Dendritic cell treated with granulocyte-macrophage colony-stimulating factor and Interleukin-4, amounts not matched to agents 40 ng/mL and 50 ng/mL, for 4 days (primary cell): ENCODE results near the gene CRYL1.

Experiments used
- H3K27ac Mint-ChIP-seq: one replicate; pipeline ENCODE4 v1.8.0; 2022; ENCODE audit warnings: mild to moderate bottlenecking, mixed read lengths
- H3K27me3 Mint-ChIP-seq: one replicate; pipeline ENCODE4 v1.8.0; 2022; ENCODE audit warnings: mild to moderate bottlenecking, mixed read lengths
- H3K36me3 Mint-ChIP-seq: one replicate; pipeline ENCODE4 v1.8.0; 2022; ENCODE audit warnings: low read depth, mixed read lengths
- H3K4me1 Mint-ChIP-seq: one replicate; pipeline ENCODE4 v1.8.0; 2022; ENCODE audit warnings: low read depth, mixed read lengths
- H3K4me3 Mint-ChIP-seq: one replicate; pipeline ENCODE4 v1.8.0; 2022; ENCODE audit warnings: mild to moderate bottlenecking, moderate library complexity, mixed read lengths
- H3K9me3 Mint-ChIP-seq: one replicate; pipeline ENCODE4 v1.8.0; 2022; ENCODE audit warnings: mixed read lengths
- intact Hi-C: fragments of 100-400 bp; cut with micrococcal nuclease; formaldehyde crosslinking; loops from one replicate; pipeline ENCODE4 v1.15.0; 2022

Gene CRYL1

GRCh38 chr13:20411638-20412342, 113.9 kb downstream of the CRYL1 start:
- peaks cover 11% of the 10 kb centered on the region for H3K9me3 Mint-ChIP-seq
- peak overlapping the region; percentile 55 for H3K27ac Mint-ChIP-seq
- peaks cover 18% of the 10 kb centered on the region for H3K36me3 Mint-ChIP-seq
- no peak overlapping the region for H3K4me3 Mint-ChIP-seq
- H3K27me3 Mint-ChIP-seq = peaks cover 11% of the 10 kb centered on the region
- intact Hi-C loops = no loop called here
- H3K4me1 Mint-ChIP-seq = peaks cover 14% of the 10 kb centered on the region

DNA sequence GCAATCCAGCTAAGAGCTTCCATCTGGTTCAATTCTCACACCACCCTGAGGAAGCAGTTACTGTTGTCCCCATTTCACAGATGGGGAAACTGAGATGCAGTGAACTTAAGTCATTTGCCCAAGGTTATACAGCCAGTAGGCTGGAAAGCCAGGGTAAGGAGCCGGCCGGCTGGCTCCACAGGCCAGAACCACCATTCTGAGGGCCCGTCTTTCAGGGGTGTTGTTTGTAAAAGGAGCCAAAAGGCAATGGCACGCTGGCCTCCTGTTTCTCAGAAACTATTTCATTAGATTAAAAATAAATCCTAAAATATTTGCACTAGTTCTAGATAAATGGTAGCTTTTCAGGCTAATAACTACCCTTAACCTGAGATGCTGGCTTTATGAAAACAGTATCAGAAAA, 114.9 kb downstream of the CRYL1 start:
- peaks cover 14% of the 10 kb centered on the region for H3K4me1 Mint-ChIP-seq
- peaks cover 4% of the 10 kb centered on the region for H3K9me3 Mint-ChIP-seq
- H3K27ac Mint-ChIP-seq = no peak overlapping the region
- peaks cover 18% of the 10 kb centered on the region for H3K36me3 Mint-ChIP-seq
- peaks cover 6% of the 10 kb centered on the region for H3K27me3 Mint-ChIP-seq
- H3K4me3 Mint-ChIP-seq = no peak overlapping the region
- intact Hi-C loops = no loop called here

GRCh38 chr13:20408181-20408580, 117.5 kb downstream of the CRYL1 start:
- H3K4me3 Mint-ChIP-seq = no peak overlapping the region
- intact Hi-C loops = no loop called here

GRCh38 chr13:20407759-20408158, 117.9 kb downstream of the CRYL1 start:
- peaks cover 44% of the 10 kb centered on the region for H3K36me3 Mint-ChIP-seq
- intact Hi-C loops = no loop called here
- no peak overlapping the region for H3K27ac Mint-ChIP-seq
- H3K4me3 Mint-ChIP-seq = no peak overlapping the region
- peaks cover 2% of the 10 kb centered on the region for H3K27me3 Mint-ChIP-seq
- H3K4me1 Mint-ChIP-seq = peaks cover 15% of the 10 kb centered on the region
- no peaks in the 10 kb centered on the region for H3K9me3 Mint-ChIP-seq

More at GRCh38 chr13:20408181-20408580, 117.5 kb downstream of the CRYL1 start:
- Mint-ChIP-seq H3K27me3 (peaks cover 1% of the 10 kb centered on the region), H3K36me3 (peaks cover 39% of the 10 kb centered on the region), H3K4me1 (peaks cover 14% of the 10 kb centered on the region), H3K9me3 (no peaks in the 10 kb centered on the region), H3K27ac (no peak overlapping the region)

GRCh38 chr13:20405691-20406090, 120.0 kb downstream of the CRYL1 start:
- intact Hi-C loops = no loop called here
- Mint-ChIP-seq H3K9me3 (no peaks in the 10 kb centered on the region), H3K4me3 (no peak overlapping the region), H3K27ac (no peak overlapping the region), H3K36me3 (peaks cover 54% of the 10 kb centered on the region), H3K4me1 (peaks cover 22% of the 10 kb centered on the region), H3K27me3 (peaks cover 10% of the 10 kb centered on the region)

- Mint-ChIP-seq H3K27ac (no peak overlapping the region), H3K9me3 (no peaks in the 10 kb centered on the region), H3K4me3 (no peak overlapping the region), H3K36me3 (peaks cover 54% of the 10 kb centered on the region), H3K4me1 (peaks cover 32% of the 10 kb centered on the region), H3K27me3 (peaks cover 14% of the 10 kb centered on the region)
- intact Hi-C loops = no loop called here
Observed at GRCh38 chr13:20404488-20405222, 121.0 kb downstream of the CRYL1 start.

DNA sequence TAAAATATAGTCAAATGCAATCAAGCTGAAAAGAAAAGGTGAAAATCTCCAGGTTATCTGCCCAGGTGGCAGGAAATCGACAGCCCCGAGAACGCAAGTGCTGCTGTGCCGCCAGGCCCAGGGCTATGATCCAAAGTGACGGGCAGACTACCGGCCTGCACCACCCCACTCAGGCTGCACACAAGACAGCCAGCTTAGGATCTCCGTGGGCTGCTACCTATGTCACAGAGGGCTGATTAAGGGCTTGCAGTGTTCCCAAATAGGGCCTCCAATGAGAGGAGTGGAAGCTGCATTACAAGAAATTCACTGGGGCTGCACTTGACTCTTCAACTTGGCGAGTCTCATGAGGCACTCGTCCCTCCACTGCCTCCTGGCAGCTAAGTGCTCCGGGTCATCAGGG, 121.8 kb downstream of the CRYL1 start:
- H3K9me3 Mint-ChIP-seq = no peaks in the 10 kb centered on the region
- H3K4me1 Mint-ChIP-seq = peaks cover 39% of the 10 kb centered on the region
- intact Hi-C loops = no loop called here
- H3K27me3 Mint-ChIP-seq = peaks cover 16% of the 10 kb centered on the region
- H3K27ac Mint-ChIP-seq = no peak overlapping the region
- H3K36me3 Mint-ChIP-seq = peaks cover 54% of the 10 kb centered on the region
- no peak overlapping the region for H3K4me3 Mint-ChIP-seq

DNA sequence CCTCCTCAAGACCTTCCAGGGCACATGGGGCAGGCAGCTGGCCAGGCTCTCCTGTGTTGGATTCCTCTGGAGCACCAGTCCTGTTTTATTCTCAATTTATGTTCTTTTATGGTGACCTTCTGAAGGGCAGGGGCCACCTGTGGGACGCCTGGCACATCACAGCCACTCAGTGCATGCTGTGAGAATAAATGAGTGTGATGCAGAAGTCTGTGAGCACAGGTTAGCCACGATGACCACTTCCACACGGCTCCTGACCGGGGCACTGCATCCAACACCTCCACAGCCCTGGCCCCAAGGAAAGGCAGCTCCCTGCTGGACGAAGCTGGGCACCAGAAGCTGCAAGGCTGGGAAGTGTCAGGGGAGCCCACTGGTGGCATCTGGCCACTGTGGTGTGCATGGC, 122.8 kb downstream of the CRYL1 start:
- H3K9me3 Mint-ChIP-seq = no peaks in the 10 kb centered on the region
- peaks cover 51% of the 10 kb centered on the region for H3K36me3 Mint-ChIP-seq
- peak overlapping the region; percentile 44 for H3K27ac Mint-ChIP-seq
- peaks cover 16% of the 10 kb centered on the region for H3K27me3 Mint-ChIP-seq
- H3K4me3 Mint-ChIP-seq = no peak overlapping the region
- peaks cover 39% of the 10 kb centered on the region for H3K4me1 Mint-ChIP-seq
- intact Hi-C loops = no loop called here

GRCh38 chr13:20401931-20402856, 123.5 kb downstream of the CRYL1 start:
- no peak overlapping the region for H3K4me3 Mint-ChIP-seq
- peaks cover 39% of the 10 kb centered on the region for H3K4me1 Mint-ChIP-seq
- H3K27me3 Mint-ChIP-seq = peaks cover 15% of the 10 kb centered on the region
- H3K36me3 Mint-ChIP-seq = peaks cover 46% of the 10 kb centered on the region
- peak overlapping the region; percentile 44 for H3K27ac Mint-ChIP-seq
- intact Hi-C loops = no loop called here
- no peaks in the 10 kb centered on the region for H3K9me3 Mint-ChIP-seq

DNA sequence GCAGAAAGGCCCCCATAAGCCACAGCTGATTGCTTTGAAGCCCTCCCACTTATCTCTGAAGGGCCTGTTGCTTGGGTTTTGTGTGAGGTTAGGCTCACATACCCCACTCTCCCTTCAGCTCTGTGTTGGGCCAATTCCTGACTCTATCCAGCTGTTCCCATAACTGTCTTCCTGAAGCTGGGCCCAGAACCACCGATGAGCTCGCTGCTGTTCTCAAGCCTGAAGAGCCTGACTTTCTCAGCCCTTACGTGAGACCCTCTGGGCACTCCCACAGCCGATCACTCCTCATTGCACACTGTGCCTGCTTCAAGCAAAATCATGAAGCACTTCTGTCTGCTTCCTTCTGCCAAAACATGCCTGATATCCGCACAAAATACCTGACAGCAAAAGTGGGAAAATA, 124.1 kb downstream of the CRYL1 start:
- peak overlapping the region; percentile 44 for H3K27ac Mint-ChIP-seq
- no peak overlapping the region for H3K4me3 Mint-ChIP-seq
- peaks cover 39% of the 10 kb centered on the region for H3K4me1 Mint-ChIP-seq
- peaks cover 18% of the 10 kb centered on the region for H3K27me3 Mint-ChIP-seq
- intact Hi-C loops = no loop called here
- H3K9me3 Mint-ChIP-seq = no peaks in the 10 kb centered on the region
- H3K36me3 Mint-ChIP-seq = peaks cover 46% of the 10 kb centered on the region

- Mint-ChIP-seq H3K4me3 (no peak overlapping the region), H3K27ac (peak overlapping the region; percentile 62), H3K36me3 (peaks cover 40% of the 10 kb centered on the region), H3K27me3 (peaks cover 21% of the 10 kb centered on the region), H3K9me3 (no peaks in the 10 kb centered on the region), H3K4me1 (peaks cover 39% of the 10 kb centered on the region)
- intact Hi-C loops = no loop called here
Observed at GRCh38 chr13:20400774-20401173, 124.9 kb downstream of the CRYL1 start.

DNA sequence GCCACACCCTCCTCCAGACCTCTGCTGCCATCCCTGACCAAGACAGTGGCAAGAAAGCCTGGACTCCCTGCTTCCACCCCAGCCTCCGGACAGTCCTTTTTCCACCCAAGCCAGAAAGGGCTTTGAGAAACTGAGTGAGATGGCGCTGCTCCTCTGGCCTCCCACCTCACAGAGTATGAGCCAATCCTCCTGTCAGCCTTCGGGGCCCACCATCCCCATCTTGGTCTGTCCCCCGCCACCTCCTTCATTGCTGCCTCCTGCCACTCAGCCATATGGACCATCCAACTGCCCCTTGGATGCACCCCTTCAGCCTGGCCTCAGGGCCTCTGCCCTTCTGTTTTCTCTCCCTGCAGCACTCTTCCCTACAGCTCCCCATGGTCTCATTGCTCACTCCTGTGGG, 125.7 kb downstream of the CRYL1 start:
- Mint-ChIP-seq H3K4me3 (no peak overlapping the region), H3K36me3 (peaks cover 32% of the 10 kb centered on the region), H3K4me1 (peaks cover 39% of the 10 kb centered on the region), H3K27ac (peak overlapping the region; percentile 62), H3K27me3 (peaks cover 22% of the 10 kb centered on the region), H3K9me3 (no peaks in the 10 kb centered on the region)
- intact Hi-C loops = no loop called here

GRCh38 chr13:20399515-20399914, 126.1 kb downstream of the CRYL1 start:
- Mint-ChIP-seq H3K36me3 (peaks cover 28% of the 10 kb centered on the region), H3K27ac (peak overlapping the region; percentile 62)
- intact Hi-C loops = no loop called here

GRCh38 chr13:20398459-20398858, 127.2 kb downstream of the CRYL1 start:
- peaks cover 17% of the 10 kb centered on the region for H3K36me3 Mint-ChIP-seq
- H3K4me1 Mint-ChIP-seq = peaks cover 39% of the 10 kb centered on the region
- peaks cover 22% of the 10 kb centered on the region for H3K27me3 Mint-ChIP-seq
- H3K4me3 Mint-ChIP-seq = no peak overlapping the region
- intact Hi-C loops = no loop called here
- no peak overlapping the region for H3K27ac Mint-ChIP-seq
- H3K9me3 Mint-ChIP-seq = no peaks in the 10 kb centered on the region

More at GRCh38 chr13:20399515-20399914, 126.1 kb downstream of the CRYL1 start:
- Mint-ChIP-seq H3K4me1 (peaks cover 39% of the 10 kb centered on the region), H3K9me3 (no peaks in the 10 kb centered on the region), H3K27me3 (peaks cover 22% of the 10 kb centered on the region), H3K4me3 (no peak overlapping the region)
